ENCODE data around the gene GFPT2. TPM values are rescaled to one million over a fixed set of nuclear protein-coding genes. Genes with fewer than 3 reads are reported as not detected.

Gene GFPT2
- total and polyA plus RNA-seq, 8 donors: 5.2 to 17.6 (median 8.9) TPM

DNA sequence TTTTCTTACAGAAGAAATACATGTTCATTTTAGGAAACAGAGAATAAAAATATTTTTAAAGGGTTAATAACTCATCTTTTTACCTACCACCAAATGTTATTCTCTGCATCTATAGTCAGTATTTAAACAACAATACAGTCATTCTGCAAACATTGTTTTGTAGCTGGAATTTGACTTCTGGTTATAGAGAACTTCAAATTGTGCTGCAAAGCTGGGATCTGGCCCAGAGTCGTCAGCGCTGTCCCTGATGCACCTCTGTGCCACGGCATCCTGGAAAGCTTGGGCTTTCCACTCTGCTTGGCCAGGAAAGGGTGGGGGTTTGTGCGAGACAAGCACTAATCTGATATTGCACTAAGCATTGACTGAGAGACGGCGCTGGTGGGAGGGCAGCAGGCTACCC, 5.0 kb upstream of the GFPT2 start:
- peaks cover 0 to 5% of the 10 kb centered on the region in 2 donors for H3K4me1 ChIP-seq
- H3K4me3 ChIP-seq: no peak overlapping the region
- no peaks in the 10 kb centered on the region for H3K36me3 ChIP-seq
- intact Hi-C loops (cut with DNase I): no loop called here
- no peak for ATAC-seq
- H3K27ac ChIP-seq: no peak overlapping the region
- no peak for TF ChIP-seq CTCF (IDR thresholded peaks at IDR 0.05)
- peaks cover 14 to 39% of the 10 kb centered on the region in 2 donors for H3K27me3 ChIP-seq
- no peak for DNase-seq
- no peaks in the 10 kb centered on the region for H3K9me3 ChIP-seq

GRCh38 chr5:180354966-180355365, 1.8 kb upstream of the GFPT2 start:
- Histone ChIP-seq H3K4me3 (no peak overlapping the region), H3K36me3 (no peaks in the 10 kb centered on the region), H3K4me1 (peaks cover 5 to 9% of the 10 kb centered on the region in 2 donors), H3K27ac (no peak overlapping the region), H3K9me3 (no peaks in the 10 kb centered on the region), H3K27me3 (peaks cover 19 to 72% of the 10 kb centered on the region in 2 donors)
- no peak for ATAC-seq
- intact Hi-C loops (cut with DNase I): no loop called here
- DNase-seq: peak in 1 of 4 donors; percentile 24
- TF ChIP-seq CTCF (IDR thresholded peaks at IDR 0.05): no peak

- Histone ChIP-seq H3K9me3 (no peaks in the 10 kb centered on the region), H3K36me3 (no peaks in the 10 kb centered on the region), H3K4me3 (peak overlapping the region; percentile 36 to 50), H3K27me3 (peaks cover 19 to 73% of the 10 kb centered on the region in 2 donors), H3K4me1 (peaks cover 5 to 9% of the 10 kb centered on the region in 2 donors), H3K27ac (no peak overlapping the region)
- no peak for ATAC-seq
- TF ChIP-seq CTCF (IDR thresholded peaks at IDR 0.05): no peak
- DNase-seq: no peak
- intact Hi-C loops (cut with DNase I): no loop called here
Observed at GRCh38 chr5:180353980-180354452, 880 bp upstream of the GFPT2 start.

DNA sequence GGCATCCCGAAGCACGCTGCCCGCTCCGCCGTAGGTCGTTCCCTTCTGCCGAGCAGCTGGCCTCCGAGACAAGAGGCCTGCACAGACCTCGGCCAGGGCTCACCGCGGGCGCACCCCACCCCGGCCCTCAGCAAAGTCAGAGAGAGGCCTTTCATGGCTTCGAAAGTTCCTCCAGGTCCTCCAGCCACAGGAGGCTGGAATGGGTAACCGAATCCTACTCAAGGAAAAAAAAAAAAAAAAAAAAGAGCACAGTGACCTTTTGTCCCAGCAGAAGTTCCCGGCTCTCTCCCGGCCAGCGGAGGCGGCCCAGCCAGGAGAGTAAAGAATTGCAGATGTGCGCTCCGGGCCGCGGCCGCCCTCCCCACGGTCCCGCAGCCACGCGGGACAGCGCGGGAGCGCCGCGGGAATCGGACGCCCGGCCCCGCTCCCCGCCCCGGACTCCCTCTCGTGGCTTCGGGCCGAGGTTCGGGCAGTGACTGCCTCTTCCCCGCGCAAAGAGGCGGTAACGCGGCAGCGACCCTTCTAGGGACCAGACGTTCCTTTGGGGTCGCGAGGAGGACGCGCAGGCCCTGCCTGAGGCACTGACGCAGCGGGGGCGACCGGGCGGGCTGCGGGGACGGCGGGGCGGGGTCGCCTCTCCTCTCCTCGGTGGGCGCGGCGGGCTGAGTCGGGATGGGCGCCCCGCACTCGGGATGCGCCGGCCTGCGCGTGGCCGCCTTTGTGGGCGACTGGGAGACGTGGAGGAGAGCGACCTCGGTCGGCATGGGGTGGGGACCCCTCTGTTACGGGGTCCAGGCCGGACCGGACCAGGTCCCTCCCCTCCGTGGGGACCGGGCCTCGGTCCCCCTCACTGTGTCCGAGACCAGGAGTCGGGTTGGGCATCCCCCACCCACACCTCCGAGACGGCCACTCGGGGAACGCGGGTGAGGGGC, 754 bp downstream of the GFPT2 start:
- intact Hi-C loops (cut with DNase I): no loop called here
- no peak for TF ChIP-seq CTCF (IDR thresholded peaks at IDR 0.05)
- H3K27ac ChIP-seq: no peak overlapping the region
- H3K9me3 ChIP-seq: no peaks in the 10 kb centered on the region
- DNase-seq (peak in 2 of 4 donors; percentile 45 to 81), ATAC-seq (no peak)
- peak overlapping the region; percentile 36 to 50 for H3K4me3 ChIP-seq
- peaks cover 19 to 73% of the 10 kb centered on the region in 2 donors for H3K27me3 ChIP-seq
- no peaks in the 10 kb centered on the region for H3K36me3 ChIP-seq
- H3K4me1 ChIP-seq: peaks cover 5 to 9% of the 10 kb centered on the region in 2 donors

DNA sequence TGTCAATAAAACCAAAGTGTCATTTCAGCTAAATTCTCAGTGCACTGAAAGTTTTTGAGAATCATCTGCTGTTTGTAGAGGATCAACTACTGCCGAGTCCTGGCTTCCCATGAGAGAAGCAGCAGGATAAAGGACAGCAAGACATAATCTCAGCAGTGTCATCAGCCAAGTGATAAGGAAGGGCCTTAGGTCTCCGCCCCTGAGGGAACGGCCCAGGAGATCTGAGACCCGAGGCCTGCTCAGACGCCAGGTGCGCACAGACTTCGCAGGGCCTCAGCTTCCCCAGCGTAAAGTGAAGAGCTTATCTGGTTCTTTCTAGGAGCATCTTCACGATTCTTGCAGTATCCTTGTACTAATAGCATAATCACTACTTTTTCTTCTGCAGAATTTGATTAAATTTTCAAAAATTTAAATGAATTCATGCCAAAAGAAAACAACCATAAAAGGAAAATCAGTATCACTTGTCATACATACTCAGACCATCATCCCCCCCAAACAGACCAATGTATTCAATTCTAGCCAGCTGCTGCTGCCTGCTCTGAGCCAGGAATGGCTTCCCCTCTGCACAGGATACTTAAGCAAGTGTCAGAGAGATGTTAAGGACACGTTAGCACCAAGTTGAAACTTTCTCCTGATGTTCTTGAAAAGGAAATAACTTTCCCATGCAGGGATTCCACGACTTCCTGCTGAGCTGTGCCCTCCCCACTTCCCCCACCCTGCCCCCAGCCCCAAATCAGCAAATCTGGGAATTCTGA, 2.2 kb downstream of the GFPT2 start:
- H3K4me1 ChIP-seq: peaks cover 5 to 9% of the 10 kb centered on the region in 2 donors
- no peak overlapping the region for H3K27ac ChIP-seq
- no peaks in the 10 kb centered on the region for H3K9me3 ChIP-seq
- H3K36me3 ChIP-seq: no peaks in the 10 kb centered on the region
- peak overlapping the region in 1 of 2 donors; percentile 50 for H3K4me3 ChIP-seq
- intact Hi-C loops (cut with DNase I): no loop called here
- DNase-seq (peak in 2 of 4 donors; percentile 45 to 46), ATAC-seq (no peak)
- peaks cover 19 to 61% of the 10 kb centered on the region in 2 donors for H3K27me3 ChIP-seq
- no peak for TF ChIP-seq CTCF (IDR thresholded peaks at IDR 0.05)
